ENCODE data around the gene CXCR6.

The CXCR6 gene

GRCh38 chr3:45983770-45984169 lies 40.5 kb downstream of the CXCR6 start:
- Histone ChIP-seq H3K36me3 (ENCODE audit: control insufficient read depth, insufficient read depth, low read length) (peaks cover 7% of the 10 kb centered on the region), H3K27me3 (replicated peaks; ENCODE audit: control insufficient read depth, insufficient read depth, low read length) (no peaks in the 10 kb centered on the region), H3K4me3 (replicated peaks; ENCODE audit: low read depth, low read length) (no peak overlapping the region)
- DNase-seq (ENCODE audit: extremely low read depth, insufficient read length) = no peak
- no peak for TF ChIP-seq CTCF (IDR thresholded peaks at IDR 0.05; ENCODE audit: insufficient read depth, low read length, poor library complexity, severe bottlenecking)

GRCh38 chr3:45984331-45985312 lies 41.4 kb downstream of the CXCR6 start:
- Histone ChIP-seq H3K36me3 (ENCODE audit: control insufficient read depth, insufficient read depth, low read length) (peaks cover 5% of the 10 kb centered on the region), H3K27me3 (replicated peaks; ENCODE audit: control insufficient read depth, insufficient read depth, low read length) (no peaks in the 10 kb centered on the region), H3K4me3 (replicated peaks; ENCODE audit: low read depth, low read length) (no peak overlapping the region)
- no peak for DNase-seq (ENCODE audit: extremely low read depth, insufficient read length)
- no peak for TF ChIP-seq CTCF (IDR thresholded peaks at IDR 0.05; ENCODE audit: insufficient read depth, low read length, poor library complexity, severe bottlenecking)

GRCh38 chr3:45985532-45986302 lies 42.5 kb downstream of the CXCR6 start:
- no peak for DNase-seq (ENCODE audit: extremely low read depth, insufficient read length)
- Histone ChIP-seq H3K36me3 (ENCODE audit: control insufficient read depth, insufficient read depth, low read length) (peaks cover 5% of the 10 kb centered on the region), H3K27me3 (replicated peaks; ENCODE audit: control insufficient read depth, insufficient read depth, low read length) (no peaks in the 10 kb centered on the region), H3K4me3 (replicated peaks; ENCODE audit: low read depth, low read length) (no peak overlapping the region)
- TF ChIP-seq CTCF (IDR thresholded peaks at IDR 0.05; ENCODE audit: insufficient read depth, low read length, poor library complexity, severe bottlenecking) = no peak

- DNase-seq (ENCODE audit: extremely low read depth, insufficient read length) = no peak
- Histone ChIP-seq H3K4me3 (replicated peaks; ENCODE audit: low read depth, low read length) (no peak overlapping the region), H3K36me3 (ENCODE audit: control insufficient read depth, insufficient read depth, low read length) (peaks cover 5% of the 10 kb centered on the region), H3K27me3 (replicated peaks; ENCODE audit: control insufficient read depth, insufficient read depth, low read length) (no peaks in the 10 kb centered on the region)
- TF ChIP-seq CTCF (IDR thresholded peaks at IDR 0.05; ENCODE audit: insufficient read depth, low read length, poor library complexity, severe bottlenecking) = no peak
Measured at GRCh38 chr3:45986303-45986982, 43.2 kb downstream of the CXCR6 start.

GRCh38 chr3:45987368-45988291 lies 44.4 kb downstream of the CXCR6 start:
- no peak for TF ChIP-seq CTCF (IDR thresholded peaks at IDR 0.05; ENCODE audit: insufficient read depth, low read length, poor library complexity, severe bottlenecking)
- no peak overlapping the region for H3K4me3 ChIP-seq (replicated peaks; ENCODE audit: low read depth, low read length)
- DNase-seq (ENCODE audit: extremely low read depth, insufficient read length) = no peak
- no peaks in the 10 kb centered on the region for H3K27me3 ChIP-seq (replicated peaks; ENCODE audit: control insufficient read depth, insufficient read depth, low read length)
- H3K36me3 ChIP-seq (ENCODE audit: control insufficient read depth, insufficient read depth, low read length) = peaks cover 5% of the 10 kb centered on the region

Data from GM06990 (cell line).